Suprapubic skin (tissue), 4 donors: ENCODE results near the gene AGL.

ENCODE experiments used
- POLR2A ChIP-seq, 2 donors: fragments of 450-650 bp; IDR thresholded peaks; one replicate each; pipeline ENCODE4 v1.6.1; 2017; ENCODE audit warnings: antibody characterized with exemption in 2 of 2, mild to moderate bottlenecking in 2 of 2, moderate library complexity in 2 of 2
- POLR2AphosphoS5 ChIP-seq, 3 donors: sonication (generic); formaldehyde crosslinking; IDR thresholded peaks; one replicate each; pipeline ENCODE4 v1.6.1; 2017; ENCODE audit warnings: antibody characterized with exemption in 3 of 3
- TF ChIP-seq, protein P1 (sequence below), 2 donors: fragments of 200-600 bp in 1 of 2; fragments of 450-650 bp in 1 of 2; sonication (generic) in 1 of 2; IDR thresholded peaks; one replicate each; pipeline ENCODE4 v1.5.1; 2016 to 2019; ENCODE audit warnings: antibody characterized with exemption in 2 of 2, mild to moderate bottlenecking in 1 of 2, moderate library complexity in 1 of 2

DNA sequence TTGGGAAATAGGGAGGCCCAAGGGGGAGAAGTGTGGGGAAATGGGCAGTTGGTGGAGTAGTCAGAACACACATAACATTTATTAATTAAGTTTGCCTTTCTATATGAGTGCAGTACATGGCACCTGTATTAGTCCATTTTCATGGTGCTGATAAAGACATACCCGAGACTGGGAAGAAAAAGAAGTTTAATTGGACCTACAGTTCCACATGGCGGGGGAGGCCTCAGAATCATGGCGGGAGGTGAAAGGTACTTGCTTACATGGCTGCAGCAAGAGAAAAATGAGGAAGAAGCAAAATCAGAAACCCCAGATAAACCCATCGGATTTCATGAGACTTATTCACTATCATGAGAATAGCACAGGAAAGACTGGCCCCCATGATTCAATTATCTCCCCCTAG lies 118.1 kb downstream of the AGL start:
- TF ChIP-seq, protein P1, sequence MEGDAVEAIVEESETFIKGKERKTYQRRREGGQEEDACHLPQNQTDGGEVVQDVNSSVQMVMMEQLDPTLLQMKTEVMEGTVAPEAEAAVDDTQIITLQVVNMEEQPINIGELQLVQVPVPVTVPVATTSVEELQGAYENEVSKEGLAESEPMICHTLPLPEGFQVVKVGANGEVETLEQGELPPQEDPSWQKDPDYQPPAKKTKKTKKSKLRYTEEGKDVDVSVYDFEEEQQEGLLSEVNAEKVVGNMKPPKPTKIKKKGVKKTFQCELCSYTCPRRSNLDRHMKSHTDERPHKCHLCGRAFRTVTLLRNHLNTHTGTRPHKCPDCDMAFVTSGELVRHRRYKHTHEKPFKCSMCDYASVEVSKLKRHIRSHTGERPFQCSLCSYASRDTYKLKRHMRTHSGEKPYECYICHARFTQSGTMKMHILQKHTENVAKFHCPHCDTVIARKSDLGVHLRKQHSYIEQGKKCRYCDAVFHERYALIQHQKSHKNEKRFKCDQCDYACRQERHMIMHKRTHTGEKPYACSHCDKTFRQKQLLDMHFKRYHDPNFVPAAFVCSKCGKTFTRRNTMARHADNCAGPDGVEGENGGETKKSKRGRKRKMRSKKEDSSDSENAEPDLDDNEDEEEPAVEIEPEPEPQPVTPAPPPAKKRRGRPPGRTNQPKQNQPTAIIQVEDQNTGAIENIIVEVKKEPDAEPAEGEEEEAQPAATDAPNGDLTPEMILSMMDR (IDR thresholded peaks at IDR 0.05), result no peak
- no peak for TF ChIP-seq POLR2A (IDR thresholded peaks at IDR 0.05)
- TF ChIP-seq POLR2AphosphoS5 (IDR thresholded peaks at IDR 0.05), result no peak
